WTC11 (cell line): ENCODE measurements around the gene PPP1R27. TPM values are rescaled to one million over a fixed set of nuclear protein-coding genes. Genes with fewer than 3 reads are reported as not detected.

Experiments
- ATF3 ChIP-seq: sonication (generic); formaldehyde crosslinking; conservative IDR thresholded peaks from 2 replicates; pipeline ENCODE4 v1.8.1; 2022; ENCODE audit warnings: mild to moderate bottlenecking, missing genetic modification reagents
- CREM ChIP-seq: sonication (generic); formaldehyde crosslinking; IDR thresholded peaks from 2 replicates; pipeline ENCODE4 v1.8.1; 2022; ENCODE audit warnings: mild to moderate bottlenecking, missing genetic modification reagents, moderate library complexity
- E2F5 ChIP-seq: sonication (generic); formaldehyde crosslinking; IDR thresholded peaks from 2 replicates; pipeline ENCODE4 v1.8.1; 2022; ENCODE audit warnings: mild to moderate bottlenecking, moderate library complexity, missing genetic modification reagents
- ELF4 ChIP-seq: sonication (generic); formaldehyde crosslinking; IDR thresholded peaks from 2 replicates; pipeline ENCODE4 v1.8.1; 2022; ENCODE audit warnings: low read depth, mild to moderate bottlenecking, moderate library complexity, missing genetic modification reagents
- ESRRA ChIP-seq: sonication (generic); formaldehyde crosslinking; IDR thresholded peaks from 2 replicates; pipeline ENCODE4 v1.8.1; 2022; ENCODE audit warnings: mild to moderate bottlenecking, missing genetic modification reagents, borderline replicate concordance
- ETV6 ChIP-seq: sonication (generic); formaldehyde crosslinking; IDR thresholded peaks from 2 replicates; pipeline ENCODE4 v1.8.1; 2022; ENCODE audit warnings: mild to moderate bottlenecking, missing genetic modification reagents
- FOXP4 ChIP-seq: sonication (generic); formaldehyde crosslinking; IDR thresholded peaks from 2 replicates; pipeline ENCODE4 v1.8.0; 2022; ENCODE audit warnings: mild to moderate bottlenecking, missing genetic modification reagents
- GABPB1 ChIP-seq: sonication (generic); formaldehyde crosslinking; IDR thresholded peaks from 2 replicates; pipeline ENCODE4 v1.8.1; 2023; ENCODE audit warnings: mild to moderate bottlenecking, missing genetic modification reagents
- GTF2I ChIP-seq: fragments of 250-450 bp; sonication (Bioruptor Pico); conservative IDR thresholded peaks from 2 replicates; pipeline ENCODE4 v1.4.0; 2021; ENCODE audit warnings: mild to moderate bottlenecking
- HMGA2 ChIP-seq: fragments of 250-450 bp; sonication (Bioruptor Pico); IDR thresholded peaks from 2 replicates; pipeline ENCODE4 v1.4.0; 2021; ENCODE audit warnings: mild to moderate bottlenecking, moderate library complexity
- JAZF1 ChIP-seq: fragments of 250-450 bp; sonication (Bioruptor Pico); IDR thresholded peaks from 2 replicates; pipeline ENCODE4 v1.9.0; 2021; ENCODE audit warnings: moderate library complexity, mild to moderate bottlenecking, inconsistent platforms
- MAX ChIP-seq: sonication (generic); formaldehyde crosslinking; IDR thresholded peaks from 2 replicates; pipeline ENCODE4 v1.8.0; 2022; ENCODE audit warnings: mild to moderate bottlenecking, missing genetic modification reagents
- NFATC4 ChIP-seq: fragments of 250-450 bp; sonication (Bioruptor Pico); IDR thresholded peaks from 2 replicates; pipeline ENCODE4 v1.9.0; 2021; ENCODE audit warnings: mild to moderate bottlenecking
- NR1H2 ChIP-seq: sonication (generic); formaldehyde crosslinking; IDR thresholded peaks from 2 replicates; pipeline ENCODE4 v1.9.0; 2021; ENCODE audit warnings: mild to moderate bottlenecking, moderate library complexity, missing genetic modification reagents
- PRDM15 ChIP-seq: sonication (generic); formaldehyde crosslinking; IDR thresholded peaks from 2 replicates; pipeline ENCODE4 v1.8.0; 2022; ENCODE audit warnings: missing genetic modification reagents
- PRRX2 ChIP-seq: fragments of 250-450 bp; sonication (Bioruptor Pico); IDR thresholded peaks from 2 replicates; pipeline ENCODE4 v1.8.0; 2021; ENCODE audit warnings: mild to moderate bottlenecking
- RELA ChIP-seq: sonication (generic); formaldehyde crosslinking; IDR thresholded peaks from 2 replicates; pipeline ENCODE4 v1.8.1; 2022; ENCODE audit warnings: missing genetic modification reagents, mild to moderate bottlenecking, borderline replicate concordance
- RORB ChIP-seq: fragments of 250-450 bp; sonication (Bioruptor Pico); IDR thresholded peaks from 2 replicates; pipeline ENCODE4 v1.9.0; 2021; ENCODE audit warnings: mild to moderate bottlenecking
- TEAD1 ChIP-seq: sonication (generic); formaldehyde crosslinking; IDR thresholded peaks from 2 replicates; pipeline ENCODE4 v1.8.0; 2022; ENCODE audit warnings: mild to moderate bottlenecking, missing genetic modification reagents
- TEAD4 ChIP-seq: sonication (generic); formaldehyde crosslinking; IDR thresholded peaks from 2 replicates; pipeline ENCODE4 v1.8.0; 2022; ENCODE audit warnings: mild to moderate bottlenecking, missing genetic modification reagents
- TP53 ChIP-seq: sonication (generic); formaldehyde crosslinking; IDR thresholded peaks from 2 replicates; pipeline ENCODE4 v1.8.1; 2023; ENCODE audit warnings: mild to moderate bottlenecking, missing genetic modification reagents
- USF2 ChIP-seq: sonication (generic); formaldehyde crosslinking; IDR thresholded peaks from 2 replicates; pipeline ENCODE4 v1.8.1; 2023; ENCODE audit warnings: mild to moderate bottlenecking, missing genetic modification reagents, moderate library complexity
- ZBTB21 ChIP-seq: sonication (generic); formaldehyde crosslinking; IDR thresholded peaks from 2 replicates; pipeline ENCODE4 v1.8.1; 2023; ENCODE audit warnings: mild to moderate bottlenecking, missing genetic modification reagents, borderline replicate concordance
- ZBTB43 ChIP-seq: sonication (generic); formaldehyde crosslinking; IDR thresholded peaks from 2 replicates; pipeline ENCODE4 v1.8.1; 2023; ENCODE audit warnings: mild to moderate bottlenecking, missing genetic modification reagents
- ZMAT4 ChIP-seq: fragments of 250-450 bp; sonication (Bioruptor Pico); IDR thresholded peaks from 2 replicates; pipeline ENCODE4 v1.9.0; 2021; ENCODE audit warnings: mild to moderate bottlenecking
- ZNF138 ChIP-seq: sonication (generic); formaldehyde crosslinking; conservative IDR thresholded peaks from 2 replicates; pipeline ENCODE4 v1.8.1; 2022; ENCODE audit warnings: mild to moderate bottlenecking, moderate library complexity, missing genetic modification reagents
- ZNF219 ChIP-seq: sonication (generic); formaldehyde crosslinking; IDR thresholded peaks from 2 replicates; pipeline ENCODE4 v1.8.0; 2023; ENCODE audit warnings: missing genetic modification reagents, mild to moderate bottlenecking, borderline replicate concordance
- ZNF263 ChIP-seq: sonication (generic); formaldehyde crosslinking; IDR thresholded peaks from 2 replicates; pipeline ENCODE4 v1.8.1; 2022; ENCODE audit warnings: low read depth, mild to moderate bottlenecking, moderate library complexity, missing genetic modification reagents
- ZNF317 ChIP-seq: sonication (generic); formaldehyde crosslinking; IDR thresholded peaks from 2 replicates; pipeline ENCODE4 v1.8.1; 2023; ENCODE audit warnings: low read depth, mild to moderate bottlenecking, moderate library complexity, missing genetic modification reagents, borderline replicate concordance
- ZNF416 ChIP-seq: fragments of 250-450 bp; sonication (Bioruptor Pico); IDR thresholded peaks from 2 replicates; pipeline ENCODE4 v1.9.0; 2021; ENCODE audit warnings: mild to moderate bottlenecking, inconsistent platforms
- total RNA-seq: library from RNA; stranded (reverse); gene quantifications from 3 replicates; pipeline ENCODE4 v1.2.3, GENCODE V29; 2021

The PPP1R27 gene
- total RNA-seq, 1 experiment from 2014 or later = not detected

GRCh38 chr17:81871387-81872230, 36.8 kb upstream of the PPP1R27 start (continued):
- TF ChIP-seq TEAD4 (CRISPR knock-in tag) (peak; percentile 78), ETV6 (peak; percentile 65), RELA (CRISPR knock-in tag) (peak; percentile 91; the same call in 1 of the 2 replicates), ZNF138 (CRISPR knock-in tag) (no peak), PRRX2 (CRISPR knock-in tag) (peak; percentile 21; the same call in 1 of the 2 replicates), TP53 (CRISPR knock-in tag) (no peak), ELF4 (CRISPR knock-in tag) (0 out of 2 replicates have a peak, but pooled peaks have one; percentile 85), ZMAT4 (CRISPR knock-in tag) (no peak), ZNF263 (CRISPR knock-in tag) (no peak), NR1H2 (no peak), ZBTB21 (CRISPR knock-in tag) (peak; percentile 68; the same call in 1 of the 2 replicates), ZBTB43 (CRISPR knock-in tag) (no peak), ZNF219 (CRISPR knock-in tag) (peak; percentile 74; the same call in 1 of the 2 replicates), E2F5 (CRISPR knock-in tag) (no peak; the same call in 1 of the 2 replicates), FOXP4 (peak; percentile 89; the same call in 1 of the 2 replicates), ZNF317 (no peak), USF2 (CRISPR knock-in tag) (peak; percentile 93), ZNF416 (CRISPR knock-in tag) (peak; percentile 62; the same call in 1 of the 2 replicates), RORB (CRISPR knock-in tag) (no peak), GABPB1 (CRISPR knock-in tag) (peak; percentile 86), NFATC4 (CRISPR knock-in tag) (no peak), CREM (peak; percentile 65), PRDM15 (no peak), JAZF1 (CRISPR knock-in tag) (no peak), MAX (CRISPR knock-in tag) (peak; percentile 97), ESRRA (CRISPR knock-in tag) (no peak), GTF2I (CRISPR knock-in tag) (no peak), ATF3 (no peak), HMGA2 (CRISPR knock-in tag) (no peak), TEAD1 (CRISPR knock-in tag) (no peak; the same call in 1 of the 2 replicates)
